HepG2 (cell line): ENCODE results near the gene ZBTB20. TPM values are rescaled to one million over a fixed set of nuclear protein-coding genes. Genes with fewer than 3 reads are reported as not detected.
A peak's percentile ranks its signal among the peaks of the same experiment; 100 is the strongest.

Experiments
- ATF7-NPFF ChIP-seq: sonication (generic); formaldehyde crosslinking; IDR thresholded peaks from 2 replicates; pipeline ENCODE4 v1.8.1; 2023; ENCODE audit warnings: mild to moderate bottlenecking, low read depth, missing genetic modification reagents, moderate library complexity
- ETV6 ChIP-seq: sonication (generic); formaldehyde crosslinking; conservative IDR thresholded peaks from 2 replicates; pipeline ENCODE4 v1.4.0; 2020; ENCODE audit warnings: missing genetic modification reagents
- FOSL2 ChIP-seq: sonication (generic); formaldehyde crosslinking; IDR thresholded peaks from 2 replicates; pipeline ENCODE4 v1.4.0; 2020; ENCODE audit warnings: missing genetic modification reagents
- HIC2 ChIP-seq: sonication (generic); formaldehyde crosslinking; IDR thresholded peaks from 2 replicates; pipeline ENCODE4 v1.9.0; 2022; ENCODE audit warnings: low read depth, missing genetic modification reagents
- HNF4A ChIP-seq: sonication (generic); formaldehyde crosslinking; IDR thresholded peaks from 2 replicates; pipeline ENCODE4 v1.4.0; 2020; ENCODE audit warnings: missing genetic modification reagents
- HOXD1 ChIP-seq: sonication (generic); formaldehyde crosslinking; IDR thresholded peaks from 2 replicates; pipeline ENCODE4 v1.5.0; 2020; ENCODE audit warnings: missing genetic modification reagents
- ISL2 ChIP-seq: sonication (generic); formaldehyde crosslinking; IDR thresholded peaks from 2 replicates; pipeline ENCODE4 v1.5.0; 2020; ENCODE audit warnings: missing genetic modification reagents
- JUND ChIP-seq: sonication (generic); formaldehyde crosslinking; IDR thresholded peaks from 2 replicates; pipeline ENCODE4 v1.8.0; 2022; ENCODE audit warnings: mild to moderate bottlenecking, missing genetic modification reagents
- LCORL ChIP-seq, 2 experiments: fragments of 450-650 bp in 1 of 2; sonication (generic) in 1 of 2; formaldehyde crosslinking in 1 of 2; IDR thresholded peaks; 2 replicates each; pipeline versions ENCODE4 v1.5.0 to v1.6.1; 2017 to 2020; ENCODE audit warnings: antibody characterized with exemption in 1 of 2, missing genetic modification reagents in 1 of 2
- PCBP2 ChIP-seq: fragments of 200-400 bp; formaldehyde crosslinking; optimal IDR thresholded peaks from 2 replicates; pipeline ENCODE3; 2018; ENCODE audit warnings: low read length, low read depth; ENCODE audit not compliant: poor library complexity, severe bottlenecking
- POLR2G ChIP-seq: fragments of 200-400 bp; formaldehyde crosslinking; IDR thresholded peaks from 2 replicates; pipeline ENCODE4 v1.6.1; 2018; ENCODE audit warnings: mild to moderate bottlenecking, low read depth, low read length, moderate library complexity
- RARA ChIP-seq: IDR thresholded peaks from 2 replicates; pipeline ENCODE4 v1.6.1; 2016; ENCODE audit warnings: missing genetic modification reagents, missing compliant biosample characterization
- RXRA ChIP-seq: sonication (generic); formaldehyde crosslinking; IDR thresholded peaks from 2 replicates; pipeline ENCODE4 v1.5.1; 2020; ENCODE audit warnings: missing genetic modification reagents
- TEAD3 ChIP-seq: optimal IDR thresholded peaks from 2 replicates; pipeline ENCODE3; 2016; ENCODE audit warnings: borderline replicate concordance
- XBP1 ChIP-seq: sonication (generic); formaldehyde crosslinking; IDR thresholded peaks from 2 replicates; pipeline ENCODE4 v1.5.0; 2020; ENCODE audit warnings: missing genetic modification reagents
- ZKSCAN5 ChIP-seq: sonication (generic); formaldehyde crosslinking; IDR thresholded peaks from 2 replicates; pipeline ENCODE4 v1.5.1; 2020; ENCODE audit warnings: mild to moderate bottlenecking, missing genetic modification reagents
- ZNF260 ChIP-seq: sonication (generic); formaldehyde crosslinking; IDR thresholded peaks from 2 replicates; pipeline ENCODE4 v1.4.0; 2020; ENCODE audit warnings: missing genetic modification reagents, low read depth, mild to moderate bottlenecking, borderline replicate concordance
- ZSCAN31 ChIP-seq: sonication (generic); formaldehyde crosslinking; IDR thresholded peaks from 2 replicates; pipeline ENCODE4 v1.5.0; 2020; ENCODE audit warnings: low read depth, mild to moderate bottlenecking, missing genetic modification reagents
- polyA plus RNA-seq, 8 experiments: library from polyadenylated mRNA; depleted of rRNA in 3 of 8; stranded (reverse) in 7 of 8; unstranded in 1 of 8; fragments of >200 nt; fragmentation: Illumina TruSeq in 4 of 8; extraction: Trizol in 4 of 8; gene quantifications; 2 replicates each; pipeline versions ENCODE4 v1.2.1 to v1.2.3, GENCODE V29; 2011 to 2016; ENCODE audit warnings: low read depth in 4 of 8, missing spikeins in 1 of 8, mixed read lengths in 1 of 8; ENCODE audit not compliant: insufficient read depth in 1 of 8
- total RNA-seq, 5 experiments: library from RNA; depleted of rRNA; stranded (reverse); fragments of >200 nt; fragmentation: Illumina TruSeq; extraction: Trizol; gene quantifications; 2 replicates each; pipeline ENCODE4 v1.2.3, GENCODE V29; 2016; ENCODE audit warnings: low read depth in 1 of 5
- TF ChIP-seq, protein P1 (sequence below): sonication (generic); formaldehyde crosslinking; IDR thresholded peaks from 2 replicates; pipeline ENCODE4 v1.4.0; 2020; ENCODE audit warnings: missing genetic modification reagents
- TF ChIP-seq, protein P2 (sequence below): sonication (generic); formaldehyde crosslinking; conservative IDR thresholded peaks from 2 replicates; pipeline ENCODE4 v1.8.0; 2022; ENCODE audit warnings: missing genetic modification reagents

ZBTB20 gene
- total and polyA plus RNA-seq, 2 of the 13 experiments (the other 11 are each of a cell fraction or from before 2014, with no cell fraction given) = 1.9 to 8.8 TPM

DNA sequence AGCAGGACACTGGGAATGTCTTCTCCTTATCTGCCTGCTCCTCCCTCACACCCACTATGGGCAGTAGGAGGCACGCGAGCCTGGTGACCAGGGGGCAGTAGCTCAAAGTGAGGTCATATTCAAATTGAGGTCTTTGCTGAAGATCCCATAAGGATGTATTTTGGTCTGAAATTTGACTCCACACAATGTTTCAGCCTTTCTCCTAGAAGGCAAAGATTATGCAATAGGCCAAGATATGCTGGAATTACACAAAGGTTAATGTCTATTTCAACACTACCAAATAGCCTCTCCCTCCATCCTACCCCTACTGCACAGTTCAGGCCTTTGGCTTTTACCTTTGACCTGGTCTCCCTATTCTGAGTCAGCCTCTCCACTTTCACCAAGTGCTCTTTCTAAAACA lies 650.2 kb downstream of the ZBTB20 start (continued):
- no peak for TF ChIP-seq ATF7-NPFF (CRISPR knock-in tag)
- no peak for TF ChIP-seq HOXD1 (CRISPR knock-in tag)
- TF ChIP-seq LCORL (IDR thresholded peaks at IDR 0.05) = 0 out of 2 replicates have a peak, but pooled peaks have one; percentile 35
- peak; percentile 57; the same call in 1 of the 2 replicates for TF ChIP-seq LCORL (CRISPR knock-in tag; IDR thresholded peaks at IDR 0.05)
- peak; percentile 76 for TF ChIP-seq HNF4A
- peak; percentile 53; the same call in 1 of the 2 replicates for TF ChIP-seq ISL2 (CRISPR knock-in tag)
- TF ChIP-seq HIC2 (CRISPR knock-in tag) = no peak
- TF ChIP-seq RXRA (CRISPR knock-in tag) = peak; percentile 47; the same call in 1 of the 2 replicates
- peak; percentile 54 for TF ChIP-seq FOSL2 (CRISPR knock-in tag)
- TF ChIP-seq, protein P1, sequence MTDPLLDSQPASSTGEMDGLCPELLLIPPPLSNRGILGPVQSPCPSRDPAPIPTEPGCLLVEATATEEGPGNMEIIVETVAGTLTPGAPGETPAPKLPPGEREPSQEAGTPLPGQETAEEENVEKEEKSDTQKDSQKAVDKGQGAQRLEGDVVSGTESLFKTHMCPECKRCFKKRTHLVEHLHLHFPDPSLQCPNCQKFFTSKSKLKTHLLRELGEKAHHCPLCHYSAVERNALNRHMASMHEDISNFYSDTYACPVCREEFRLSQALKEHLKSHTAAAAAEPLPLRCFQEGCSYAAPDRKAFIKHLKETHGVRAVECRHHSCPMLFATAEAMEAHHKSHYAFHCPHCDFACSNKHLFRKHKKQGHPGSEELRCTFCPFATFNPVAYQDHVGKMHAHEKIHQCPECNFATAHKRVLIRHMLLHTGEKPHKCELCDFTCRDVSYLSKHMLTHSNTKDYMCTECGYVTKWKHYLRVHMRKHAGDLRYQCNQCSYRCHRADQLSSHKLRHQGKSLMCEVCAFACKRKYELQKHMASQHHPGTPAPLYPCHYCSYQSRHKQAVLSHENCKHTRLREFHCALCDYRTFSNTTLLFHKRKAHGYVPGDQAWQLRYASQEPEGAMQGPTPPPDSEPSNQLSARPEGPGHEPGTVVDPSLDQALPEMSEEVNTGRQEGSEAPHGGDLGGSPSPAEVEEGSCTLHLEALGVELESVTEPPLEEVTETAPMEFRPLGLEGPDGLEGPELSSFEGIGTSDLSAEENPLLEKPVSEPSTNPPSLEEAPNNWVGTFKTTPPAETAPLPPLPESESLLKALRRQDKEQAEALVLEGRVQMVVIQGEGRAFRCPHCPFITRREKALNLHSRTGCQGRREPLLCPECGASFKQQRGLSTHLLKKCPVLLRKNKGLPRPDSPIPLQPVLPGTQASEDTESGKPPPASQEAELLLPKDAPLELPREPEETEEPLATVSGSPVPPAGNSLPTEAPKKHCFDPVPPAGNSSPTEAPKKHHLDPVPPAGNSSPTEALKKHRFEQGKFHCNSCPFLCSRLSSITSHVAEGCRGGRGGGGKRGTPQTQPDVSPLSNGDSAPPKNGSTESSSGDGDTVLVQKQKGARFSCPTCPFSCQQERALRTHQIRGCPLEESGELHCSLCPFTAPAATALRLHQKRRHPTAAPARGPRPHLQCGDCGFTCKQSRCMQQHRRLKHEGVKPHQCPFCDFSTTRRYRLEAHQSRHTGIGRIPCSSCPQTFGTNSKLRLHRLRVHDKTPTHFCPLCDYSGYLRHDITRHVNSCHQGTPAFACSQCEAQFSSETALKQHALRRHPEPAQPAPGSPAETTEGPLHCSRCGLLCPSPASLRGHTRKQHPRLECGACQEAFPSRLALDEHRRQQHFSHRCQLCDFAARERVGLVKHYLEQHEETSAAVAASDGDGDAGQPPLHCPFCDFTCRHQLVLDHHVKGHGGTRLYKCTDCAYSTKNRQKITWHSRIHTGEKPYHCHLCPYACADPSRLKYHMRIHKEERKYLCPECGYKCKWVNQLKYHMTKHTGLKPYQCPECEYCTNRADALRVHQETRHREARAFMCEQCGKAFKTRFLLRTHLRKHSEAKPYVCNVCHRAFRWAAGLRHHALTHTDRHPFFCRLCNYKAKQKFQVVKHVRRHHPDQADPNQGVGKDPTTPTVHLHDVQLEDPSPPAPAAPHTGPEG = no peak
- no peak for TF ChIP-seq XBP1 (CRISPR knock-in tag)
- peak; percentile 47 for TF ChIP-seq TEAD3 (CRISPR knock-in tag)
- 0 out of 2 replicates have a peak, but pooled peaks have one; percentile 25 for TF ChIP-seq JUND (CRISPR knock-in tag)
- no peak for TF ChIP-seq POLR2G
- peak; percentile 73 for TF ChIP-seq RARA (CRISPR knock-in tag)
- no peak for TF ChIP-seq PCBP2
- no peak for TF ChIP-seq ETV6 (CRISPR knock-in tag)
- TF ChIP-seq ZSCAN31 = no peak
- TF ChIP-seq ZNF260 (CRISPR knock-in tag) = no peak
- TF ChIP-seq, protein P2, sequence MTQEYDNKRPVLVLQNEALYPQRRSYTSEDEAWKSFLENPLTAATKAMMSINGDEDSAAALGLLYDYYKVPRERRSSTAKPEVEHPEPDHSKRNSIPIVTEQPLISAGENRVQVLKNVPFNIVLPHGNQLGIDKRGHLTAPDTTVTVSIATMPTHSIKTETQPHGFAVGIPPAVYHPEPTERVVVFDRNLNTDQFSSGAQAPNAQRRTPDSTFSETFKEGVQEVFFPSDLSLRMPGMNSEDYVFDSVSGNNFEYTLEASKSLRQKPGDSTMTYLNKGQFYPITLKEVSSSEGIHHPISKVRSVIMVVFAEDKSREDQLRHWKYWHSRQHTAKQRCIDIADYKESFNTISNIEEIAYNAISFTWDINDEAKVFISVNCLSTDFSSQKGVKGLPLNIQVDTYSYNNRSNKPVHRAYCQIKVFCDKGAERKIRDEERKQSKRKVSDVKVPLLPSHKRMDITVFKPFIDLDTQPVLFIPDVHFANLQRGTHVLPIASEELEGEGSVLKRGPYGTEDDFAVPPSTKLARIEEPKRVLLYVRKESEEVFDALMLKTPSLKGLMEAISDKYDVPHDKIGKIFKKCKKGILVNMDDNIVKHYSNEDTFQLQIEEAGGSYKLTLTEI (CRISPR knock-in tag) = no peak
- TF ChIP-seq ZKSCAN5 (CRISPR knock-in tag) = no peak
